Stimulated activated CD8-positive, alpha-beta memory T cell treated with anti-CD3 and anti-CD28 coated beads, Interleukin-12 subunit alpha, Interleukin-12 subunit beta, amount 100 ng/mL, for 4 hours (primary cell): Measurements from ENCODE around the gene OSBPL8.

ENCODE experiments used
- DNase-seq: peaks from one replicate; pipeline ENCODE4 v3.0.0-alpha.2; 2020; ENCODE audit warnings: low read depth

The OSBPL8 gene

GRCh38 chr12:76470028-76470939 lies 89.3 kb downstream of the OSBPL8 start:
- no peak for DNase-seq

GRCh38 chr12:76464631-76465166 lies 94.9 kb downstream of the OSBPL8 start:
- no peak for DNase-seq

DNA sequence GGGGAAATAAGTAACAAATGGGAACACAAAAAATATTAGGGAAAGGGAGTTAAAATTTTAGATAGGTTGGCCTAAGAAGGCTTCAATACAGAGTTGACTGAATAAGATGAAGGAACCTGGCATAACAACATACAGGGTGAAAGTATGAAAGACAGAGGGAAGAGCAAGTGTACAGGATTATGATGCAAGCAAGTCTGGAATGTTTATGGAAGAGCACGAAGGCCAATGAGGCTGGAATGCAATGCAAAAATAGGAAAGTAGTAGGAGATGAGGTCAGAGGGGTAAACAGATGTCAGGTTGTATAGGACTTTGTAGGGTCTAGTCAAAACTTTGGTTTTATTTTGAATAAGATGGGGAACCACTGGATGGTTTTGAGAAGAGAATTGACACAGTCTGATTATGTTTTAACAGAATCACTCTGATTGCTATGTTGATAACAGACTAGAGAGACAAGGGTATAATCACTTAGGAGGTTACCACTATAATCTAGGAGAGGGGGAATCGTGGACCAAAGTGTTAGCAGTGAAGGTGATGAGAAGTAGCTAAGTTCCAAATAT lies 96.8 kb downstream of the OSBPL8 start:
- no peak for DNase-seq

DNA sequence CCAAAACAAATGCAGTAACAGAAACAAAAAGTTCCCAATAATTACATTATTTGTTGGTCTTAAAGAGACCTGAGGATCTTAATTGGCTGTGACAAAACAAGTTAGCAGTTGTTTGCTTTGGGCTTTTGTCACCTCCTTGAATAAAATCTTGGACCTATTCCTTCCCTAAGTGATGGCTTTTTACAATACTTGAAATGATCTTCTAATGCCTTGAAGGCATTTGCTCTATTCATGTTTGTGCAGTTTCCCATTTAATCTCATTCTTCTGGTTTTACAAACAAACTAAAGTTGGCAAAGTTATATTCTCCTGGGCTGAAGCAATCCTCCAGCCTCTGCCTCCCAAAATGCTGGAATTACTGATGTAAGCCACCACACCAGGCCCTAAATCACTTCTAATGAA lies 98.8 kb downstream of the OSBPL8 start:
- no peak for DNase-seq

- DNase-seq: no peak
Measured at GRCh38 chr12:76457818-76458217, 101.8 kb downstream of the OSBPL8 start.

GRCh38 chr12:76457010-76457409 lies 102.6 kb downstream of the OSBPL8 start:
- no peak for DNase-seq

- DNase-seq: no peak
Measured at GRCh38 chr12:76455582-76456345, 103.8 kb downstream of the OSBPL8 start.

GRCh38 chr12:76451528-76451927 lies 108.0 kb downstream of the OSBPL8 start:
- no peak for DNase-seq

- no peak for DNase-seq
Measured at GRCh38 chr12:76450690-76451089, 108.9 kb downstream of the OSBPL8 start.

DNA sequence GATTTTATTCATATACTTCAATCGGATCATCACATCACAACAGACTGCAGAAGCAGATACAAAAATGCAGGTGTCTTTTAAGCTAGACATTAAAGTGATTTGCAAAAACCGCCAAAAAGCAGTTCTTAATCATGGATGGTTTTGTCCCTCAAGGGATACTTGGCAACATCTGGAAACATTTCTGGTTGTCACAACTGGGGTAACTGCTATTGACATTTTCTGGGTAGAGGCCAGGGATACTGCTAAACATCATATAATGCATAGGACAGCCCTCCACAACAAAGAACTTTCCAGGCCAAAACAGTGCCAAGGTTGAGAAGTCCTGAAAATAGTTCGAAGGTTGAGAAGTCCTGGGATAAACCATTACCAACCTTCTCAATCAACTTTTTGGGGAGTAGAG lies 109.6 kb downstream of the OSBPL8 start:
- no peak for DNase-seq

- no peak for DNase-seq
Measured at GRCh38 chr12:76449583-76449982, 110.0 kb downstream of the OSBPL8 start.

GRCh38 chr12:76449016-76449415 lies 110.6 kb downstream of the OSBPL8 start:
- no peak for DNase-seq

DNA sequence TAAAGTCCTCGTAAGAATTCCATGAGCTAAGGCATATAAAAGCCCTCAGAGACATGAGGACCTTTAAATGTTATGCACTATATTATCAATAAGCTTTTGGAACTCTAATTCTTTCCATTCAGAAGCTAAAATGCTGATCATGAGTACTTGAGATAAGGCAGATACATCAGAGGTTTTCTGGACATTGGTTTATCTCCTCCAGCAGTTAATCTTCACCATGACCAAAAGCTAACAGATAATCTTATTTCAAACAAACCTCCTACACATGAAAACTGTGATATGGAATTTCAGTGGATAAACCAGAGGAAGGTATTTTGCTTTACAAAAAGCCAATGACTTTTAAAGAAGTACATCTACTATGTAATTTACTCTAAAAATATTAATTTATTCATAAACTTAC lies 113.5 kb downstream of the OSBPL8 start:
- DNase-seq: no peak

- DNase-seq: no peak
Measured at GRCh38 chr12:76445462-76445861, 114.1 kb downstream of the OSBPL8 start.

- no peak for DNase-seq
Measured at GRCh38 chr12:76444408-76444984, 115.1 kb downstream of the OSBPL8 start.

- no peak for DNase-seq
Measured at GRCh38 chr12:76441016-76441415, 118.6 kb downstream of the OSBPL8 start.

DNA sequence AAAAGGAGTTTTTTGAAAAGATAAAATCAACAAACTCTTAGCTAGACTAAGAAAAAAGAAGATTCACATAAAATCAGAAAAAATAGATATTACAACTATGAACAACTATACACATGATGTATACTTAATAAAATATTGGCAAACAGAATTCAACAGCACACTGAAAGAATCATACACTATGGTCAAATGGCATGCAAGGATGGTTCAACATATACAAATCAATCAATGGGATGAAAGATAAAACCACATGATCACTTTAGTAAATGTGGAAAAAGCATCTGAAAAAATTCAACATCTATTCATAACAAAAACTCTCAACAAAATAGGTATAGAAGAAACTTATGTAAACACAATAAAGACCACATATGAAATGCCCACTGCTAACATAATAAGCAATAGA lies 126.8 kb downstream of the OSBPL8 start:
- no peak for DNase-seq

GRCh38 chr12:76428117-76428516 lies 131.5 kb downstream of the OSBPL8 start:
- no peak for DNase-seq

DNA sequence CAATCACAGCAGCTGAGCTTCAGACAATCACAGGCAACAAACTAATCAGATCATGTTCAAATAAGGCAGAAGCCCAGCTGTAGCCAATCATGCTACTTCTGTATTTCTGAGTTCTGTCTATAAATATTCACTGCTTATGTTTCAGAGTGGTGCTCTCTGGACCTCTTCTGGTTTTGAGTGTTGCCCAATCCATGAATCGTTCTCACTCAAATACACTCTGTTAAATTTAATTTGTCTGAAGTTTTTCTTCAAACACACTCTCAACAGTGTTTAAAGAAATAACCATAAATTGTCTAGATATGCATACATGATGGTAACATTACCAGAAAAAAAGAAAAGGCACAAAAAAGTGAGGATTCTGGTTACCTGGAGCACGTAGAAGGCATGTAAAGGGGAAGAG lies 133.4 kb downstream of the OSBPL8 start:
- DNase-seq: no peak

DNA sequence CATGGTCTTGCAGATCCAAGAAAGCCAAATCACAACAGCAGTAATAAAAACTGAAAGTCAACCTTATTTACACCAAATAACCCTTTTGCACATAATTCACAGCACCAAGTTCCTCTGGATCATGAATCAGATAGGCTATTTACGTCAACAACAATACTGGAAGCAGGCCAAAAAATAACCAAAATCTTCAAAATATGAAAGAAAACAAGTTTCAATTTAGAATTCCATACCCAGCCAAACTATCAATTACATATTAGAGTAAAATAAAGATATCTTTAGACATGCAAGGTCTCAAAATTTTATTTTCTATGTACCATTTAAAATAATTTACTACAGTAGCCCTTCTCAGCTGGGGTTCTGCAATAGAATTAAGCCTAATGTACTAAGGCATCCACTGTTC lies 134.6 kb downstream of the OSBPL8 start:
- no peak for DNase-seq

DNA sequence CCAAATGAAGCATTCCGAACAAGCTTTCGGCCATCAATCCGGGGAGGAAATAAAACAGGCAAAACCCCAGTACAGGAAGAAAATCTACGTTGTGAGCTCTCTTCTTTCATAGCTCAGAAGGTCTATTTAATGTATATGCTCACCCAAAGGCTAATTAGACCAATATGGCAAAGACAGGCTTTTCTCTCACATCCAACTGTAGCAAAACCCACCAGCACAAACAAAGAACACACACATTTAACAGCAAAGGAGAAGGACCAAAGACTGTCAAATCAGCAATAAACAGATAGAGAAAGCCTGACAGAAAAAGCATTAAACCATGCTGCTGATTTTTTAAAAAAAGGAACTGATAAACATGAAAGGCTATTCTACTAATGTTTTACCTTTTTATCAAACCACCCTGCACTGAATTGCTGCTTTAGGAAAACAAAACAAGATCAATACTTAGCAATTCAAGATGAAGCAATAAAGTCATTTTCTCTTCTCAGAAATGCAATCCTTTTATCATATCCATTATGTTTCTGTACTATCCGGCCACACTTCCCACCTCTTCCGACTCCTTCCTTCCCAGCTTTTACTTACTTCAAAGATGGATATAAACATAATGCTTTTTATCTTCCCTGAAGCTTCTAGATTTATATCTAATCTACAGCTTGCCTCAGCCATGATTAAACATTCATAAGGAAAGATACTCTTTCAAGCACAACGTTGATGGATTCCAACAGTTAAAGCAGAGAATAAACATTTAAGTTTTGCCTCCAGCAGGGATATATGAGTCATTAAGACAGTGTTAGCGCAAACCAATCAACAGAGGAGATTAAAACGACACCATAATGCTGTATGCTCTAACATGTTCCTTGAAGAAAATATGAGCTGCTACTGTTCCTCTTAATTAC lies 136.8 kb downstream of the OSBPL8 start:
- no peak for DNase-seq
